ENCODE results near the gene ALDH4A1. TPM values are rescaled to one million over a fixed set of nuclear protein-coding genes. Genes with fewer than 3 reads are reported as not detected.
"Not testable (repeated sequence)": the region's sequence is repeated elsewhere in the genome, so short reads cannot be mapped to it uniquely, and the experiment has no call there.

ALDH4A1 gene
- total RNA-seq, 3 donors from 2014 or later = 15.7 to 81.0 (median 23.7) TPM

GRCh38 chr1:18898567-18898966 is 3.8 kb downstream of the ALDH4A1 start:
- no peaks in the 10 kb centered on the region for H3K27me3 ChIP-seq
- no peak overlapping the region for H3K27ac ChIP-seq
- intact Hi-C loops (cut with DNase I; ENCODE audit: low total_unique reads) = loop anchor here (5.0 kb wide), 1 partner anchor 194 kb away; no protein-coding TSS in a partner anchor
- DNase-seq (ENCODE audit: low spot score in 2 of 2) = no peak
- no peak overlapping the region for H3K4me3 ChIP-seq
- H3K9me3 ChIP-seq = no peaks in the 10 kb centered on the region
- no peaks in the 10 kb centered on the region for H3K36me3 ChIP-seq
- no peaks in the 10 kb centered on the region for H3K4me1 ChIP-seq
- no peak for TF ChIP-seq CTCF (IDR thresholded peaks at IDR 0.05)
- no peak for TF ChIP-seq POLR2AphosphoS5 (IDR thresholded peaks at IDR 0.05)
- no peak for TF ChIP-seq POLR2A (IDR thresholded peaks at IDR 0.05)

GRCh38 chr1:18895317-18895716 is 7.0 kb downstream of the ALDH4A1 start:
- intact Hi-C loops (cut with DNase I; ENCODE audit: low total_unique reads) = loop anchor here (5.0 kb wide), 1 partner anchor 197 kb away; no protein-coding TSS in a partner anchor
- H3K9me3 ChIP-seq = no peaks in the 10 kb centered on the region
- no peak overlapping the region for H3K4me3 ChIP-seq
- TF ChIP-seq CTCF (IDR thresholded peaks at IDR 0.05) (no peak), POLR2A (IDR thresholded peaks at IDR 0.05) (no peak), POLR2AphosphoS5 (IDR thresholded peaks at IDR 0.05) (no peak)
- H3K27me3 ChIP-seq = no peaks in the 10 kb centered on the region
- no peak for DNase-seq (ENCODE audit: low spot score in 2 of 2)
- H3K27ac ChIP-seq = no peak overlapping the region
- no peaks in the 10 kb centered on the region for H3K4me1 ChIP-seq
- H3K36me3 ChIP-seq = no peaks in the 10 kb centered on the region

- H3K4me3 ChIP-seq = no peak overlapping the region
- no peak for DNase-seq (ENCODE audit: low spot score in 2 of 2)
- H3K9me3 ChIP-seq = no peaks in the 10 kb centered on the region
- intact Hi-C loops (cut with DNase I; ENCODE audit: low total_unique reads) = no loop called here
- TF ChIP-seq CTCF (IDR thresholded peaks at IDR 0.05) (no peak), POLR2AphosphoS5 (IDR thresholded peaks at IDR 0.05) (no peak), POLR2A (IDR thresholded peaks at IDR 0.05) (no peak)
- H3K4me1 ChIP-seq = no peaks in the 10 kb centered on the region
- no peaks in the 10 kb centered on the region for H3K36me3 ChIP-seq
- no peak overlapping the region for H3K27ac ChIP-seq
- no peaks in the 10 kb centered on the region for H3K27me3 ChIP-seq
These were observed 9.2 kb downstream of the ALDH4A1 start for GRCh38 chr1:18893120-18893519.

- H3K4me3 ChIP-seq; H3K27ac ChIP-seq; DNase-seq (ENCODE audit: low spot score in 2 of 2); intact Hi-C loops (cut with DNase I; ENCODE audit: low total_unique reads); H3K36me3 ChIP-seq; H3K27me3 ChIP-seq; H3K9me3 ChIP-seq; H3K4me1 ChIP-seq: not testable (repeated sequence)
These were observed 10.5 kb downstream of the ALDH4A1 start for GRCh38 chr1:18891858-18892257.

- H3K27me3 ChIP-seq = no peaks in the 10 kb centered on the region
- no peak for DNase-seq (ENCODE audit: low spot score in 2 of 2)
- H3K36me3 ChIP-seq = no peaks in the 10 kb centered on the region
- intact Hi-C loops (cut with DNase I; ENCODE audit: low total_unique reads) = no loop called here
- TF ChIP-seq POLR2A (IDR thresholded peaks at IDR 0.05) (no peak), POLR2AphosphoS5 (IDR thresholded peaks at IDR 0.05) (no peak), CTCF (IDR thresholded peaks at IDR 0.05) (no peak)
- H3K27ac ChIP-seq = no peak overlapping the region
- no peaks in the 10 kb centered on the region for H3K9me3 ChIP-seq
- H3K4me1 ChIP-seq = no peaks in the 10 kb centered on the region
- H3K4me3 ChIP-seq = no peak overlapping the region
These were observed 11.0 kb downstream of the ALDH4A1 start for GRCh38 chr1:18891426-18891780.
